BLaER1 treated with 17β-estradiol and CSF1 and Interleukin-3, amounts not matched to agents 10 nM and 100 nM (cell line): Measurements from ENCODE around the gene CNGB1.

Experiments used
- H3K27ac ChIP-seq, 11 experiments: shearing (Covaris generic); formaldehyde crosslinking; 2 replicates each; pipeline ENCODE4 v1.8.1; 2022
- H3K27me3 ChIP-seq, 11 experiments: shearing (Covaris generic); formaldehyde crosslinking; 2 replicates each; pipeline ENCODE4 v1.8.1; 2022
- H3K36me3 ChIP-seq, 11 experiments: shearing (Covaris generic); formaldehyde crosslinking; 2 replicates each; pipeline ENCODE4 v1.8.1; 2022
- H3K4me1 ChIP-seq, 10 experiments: shearing (Covaris generic); formaldehyde crosslinking; 2 replicates each; pipeline ENCODE4 v1.8.1; 2022
- H3K4me2 ChIP-seq, 11 experiments: shearing (Covaris generic); formaldehyde crosslinking; 2 replicates each; pipeline ENCODE4 v1.8.1; 2022
- H3K4me3 ChIP-seq, 10 experiments: shearing (Covaris generic); formaldehyde crosslinking; 2 replicates each; pipeline ENCODE4 v1.8.1; 2022
- H3K9ac ChIP-seq, 11 experiments: shearing (Covaris generic); formaldehyde crosslinking; 2 replicates each; pipeline ENCODE4 v1.8.1; 2022
- H3K9me3 ChIP-seq, 11 experiments: shearing (Covaris generic); formaldehyde crosslinking; replicated peaks in 1 of 11; 2 replicates each; pipeline ENCODE4 v1.8.1; 2022
- H4K20me1 ChIP-seq, 11 experiments: shearing (Covaris generic); formaldehyde crosslinking; 2 replicates each; pipeline ENCODE4 v1.8.1; 2022
- Cebpa-rat ChIP-seq, 11 experiments: shearing (Covaris generic); IDR thresholded peaks; 2 replicates each; pipeline ENCODE4 v1.8.1; 2022

Gene CNGB1

DNA sequence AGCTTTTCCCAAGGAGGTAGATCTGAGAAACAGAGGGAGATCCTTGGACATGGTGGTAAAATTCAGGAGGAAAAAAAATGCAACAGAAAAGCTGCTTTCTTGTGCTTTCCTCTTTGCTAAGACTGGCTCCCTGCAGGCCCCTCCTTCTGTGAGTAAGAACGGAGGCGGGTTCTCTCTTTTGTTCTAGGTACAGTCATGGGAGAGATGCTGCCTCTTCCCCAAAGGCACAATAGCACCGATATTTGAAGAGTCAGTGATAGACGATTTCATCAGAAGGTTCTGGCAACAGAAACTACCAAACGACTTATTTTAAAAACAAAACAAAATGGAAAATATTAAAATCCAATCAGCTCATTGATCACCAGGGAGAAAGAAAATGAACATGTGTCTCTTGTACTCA is 136.0 kb downstream of the CNGB1 start:
- Histone ChIP-seq H4K20me1 (no peaks in the 10 kb centered on the region), H3K27me3 (no peaks in the 10 kb centered on the region), H3K27ac (no peak overlapping the region), H3K36me3 (no peaks in the 10 kb centered on the region), H3K9me3 (no peaks in the 10 kb centered on the region), H3K9ac (no peak overlapping the region), H3K4me3 (no peak overlapping the region), H3K4me1 (peaks cover 0 to 7% (median 0%) of the 10 kb centered on the region in 10 experiments; a peak in 4 of 20 replicates), H3K4me2 (no peak overlapping the region)
- TF ChIP-seq Cebpa-rat (IDR thresholded peaks at IDR 0.05): no peak
